Measurements from ENCODE around the gene PODNL1.

Gene PODNL1, protein sequence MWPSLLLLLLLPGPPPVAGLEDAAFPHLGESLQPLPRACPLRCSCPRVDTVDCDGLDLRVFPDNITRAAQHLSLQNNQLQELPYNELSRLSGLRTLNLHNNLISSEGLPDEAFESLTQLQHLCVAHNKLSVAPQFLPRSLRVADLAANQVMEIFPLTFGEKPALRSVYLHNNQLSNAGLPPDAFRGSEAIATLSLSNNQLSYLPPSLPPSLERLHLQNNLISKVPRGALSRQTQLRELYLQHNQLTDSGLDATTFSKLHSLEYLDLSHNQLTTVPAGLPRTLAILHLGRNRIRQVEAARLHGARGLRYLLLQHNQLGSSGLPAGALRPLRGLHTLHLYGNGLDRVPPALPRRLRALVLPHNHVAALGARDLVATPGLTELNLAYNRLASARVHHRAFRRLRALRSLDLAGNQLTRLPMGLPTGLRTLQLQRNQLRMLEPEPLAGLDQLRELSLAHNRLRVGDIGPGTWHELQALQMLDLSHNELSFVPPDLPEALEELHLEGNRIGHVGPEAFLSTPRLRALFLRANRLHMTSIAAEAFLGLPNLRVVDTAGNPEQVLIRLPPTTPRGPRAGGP

DNA sequence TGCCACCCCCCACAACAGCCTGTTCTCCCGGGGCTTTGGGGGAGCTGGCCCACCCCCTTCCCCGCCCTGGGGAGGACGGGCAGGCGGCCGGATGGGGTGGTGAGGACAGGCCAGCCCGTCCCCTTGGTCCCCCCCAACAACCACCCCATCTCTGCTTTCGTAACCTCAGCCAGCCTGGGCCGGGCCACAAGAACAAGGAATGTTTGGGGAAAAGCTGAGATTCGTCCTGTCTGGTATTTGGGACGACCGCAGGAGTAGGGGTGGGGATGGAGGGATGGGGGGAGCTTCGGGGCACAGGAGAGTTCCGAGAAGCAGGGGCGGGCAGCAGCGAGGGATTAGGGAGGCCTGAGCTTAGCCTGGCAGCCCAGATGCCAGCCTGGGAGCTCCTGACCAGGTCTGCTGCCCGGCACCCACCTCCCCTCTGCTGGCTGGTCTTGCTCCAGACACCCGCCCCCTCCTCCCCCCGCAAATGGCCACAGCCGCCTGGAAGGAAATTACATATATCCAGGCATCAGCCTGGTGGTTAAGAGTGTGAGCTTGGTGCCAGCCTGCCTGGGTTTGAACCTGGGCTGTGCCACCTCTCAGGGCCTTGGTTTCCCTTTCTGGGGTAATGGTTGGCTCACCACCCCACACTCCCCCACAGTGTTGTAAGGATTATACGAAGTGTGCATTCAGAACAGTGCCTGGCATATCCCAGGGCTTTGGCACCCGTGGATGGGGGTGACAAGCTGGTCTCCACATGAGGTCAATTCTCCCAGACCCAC, at the start of gene PODNL1:
PODNL1 (minus strand) TSS at position 117 of the 764 bp plus-strand sequence. CDS start 236 bp downstream, outside the sequence.
- no peak for DNase-seq

- no peak for DNase-seq
These were observed 49.1 kb upstream of the PODNL1 start for GRCh38 chr19:13987101-13987890.

- peak; percentile 88 for DNase-seq
These were observed 48.2 kb upstream of the PODNL1 start for GRCh38 chr19:13986348-13986904.

- DNase-seq, result peak; percentile 88
These were observed 47.6 kb upstream of the PODNL1 start for GRCh38 chr19:13985771-13986347.

- DNase-seq, result peak; percentile 48
These were observed 46.9 kb upstream of the PODNL1 start for GRCh38 chr19:13984875-13985741.

- DNase-seq, result peak; percentile 65
These were observed 46.0 kb upstream of the PODNL1 start for GRCh38 chr19:13984186-13984585.

DNA sequence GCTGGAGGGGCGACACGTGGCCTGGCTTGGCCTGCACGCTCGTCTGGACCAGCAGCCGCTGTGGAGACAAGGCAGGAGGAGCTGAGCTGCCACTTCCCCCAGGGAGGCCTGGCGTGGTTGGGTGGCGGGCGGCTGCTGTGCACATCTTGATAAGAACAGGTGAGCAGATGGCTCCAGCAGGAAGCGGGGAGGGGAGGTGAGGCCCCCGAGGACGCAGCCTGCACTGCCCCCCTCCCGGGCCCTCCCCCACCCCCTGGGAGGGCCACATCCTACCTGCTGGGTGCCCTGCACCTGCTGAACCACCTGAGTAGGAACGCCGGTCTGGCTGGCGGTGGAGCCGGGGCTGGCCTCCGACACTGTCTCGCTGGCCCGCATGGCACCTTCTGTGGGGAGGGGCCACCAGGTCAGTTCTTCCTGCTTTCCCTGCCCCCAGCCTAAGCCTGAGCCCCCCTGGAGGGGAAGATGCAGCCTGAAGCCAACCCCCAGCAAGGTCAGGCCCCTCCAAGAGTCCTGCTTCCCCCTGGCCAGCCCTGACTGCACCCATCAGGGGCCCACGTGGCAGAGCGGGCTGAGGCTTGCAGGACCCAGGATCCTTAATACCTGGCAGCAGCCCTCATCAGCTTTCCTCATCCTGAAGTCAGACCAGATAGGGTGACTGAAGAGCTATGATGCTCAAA, 45.1 kb upstream of the PODNL1 start:
- peak; percentile 94 for DNase-seq

GRCh38 chr19:13982773-13983172, 44.6 kb upstream of the PODNL1 start:
- no peak for DNase-seq

DNA sequence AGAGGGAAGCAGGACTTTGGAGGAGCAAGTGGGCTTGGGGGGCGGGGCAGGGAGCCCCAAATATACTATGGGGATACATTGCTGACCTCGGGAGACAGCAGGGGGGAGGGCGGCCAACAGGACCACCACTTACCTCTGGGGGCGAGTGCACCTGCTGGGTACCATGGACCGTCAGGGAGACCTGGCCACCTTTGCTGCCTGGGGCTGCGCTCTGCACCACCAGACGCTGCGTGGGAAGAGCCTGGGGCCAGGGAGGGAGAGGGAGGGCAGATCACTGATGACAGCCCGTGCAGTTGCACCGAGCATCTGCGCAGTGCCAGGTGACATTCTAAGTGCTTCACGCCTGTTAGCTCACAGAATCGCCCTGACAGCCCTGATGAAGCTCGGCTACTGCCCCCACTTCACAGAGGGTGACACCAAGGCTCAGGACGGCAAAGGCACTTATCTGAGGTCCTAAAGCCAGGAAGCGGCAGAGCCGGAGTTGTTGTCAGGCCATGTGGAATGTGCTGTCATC, 43.8 kb upstream of the PODNL1 start:
- peak; percentile 90 for DNase-seq

DNA sequence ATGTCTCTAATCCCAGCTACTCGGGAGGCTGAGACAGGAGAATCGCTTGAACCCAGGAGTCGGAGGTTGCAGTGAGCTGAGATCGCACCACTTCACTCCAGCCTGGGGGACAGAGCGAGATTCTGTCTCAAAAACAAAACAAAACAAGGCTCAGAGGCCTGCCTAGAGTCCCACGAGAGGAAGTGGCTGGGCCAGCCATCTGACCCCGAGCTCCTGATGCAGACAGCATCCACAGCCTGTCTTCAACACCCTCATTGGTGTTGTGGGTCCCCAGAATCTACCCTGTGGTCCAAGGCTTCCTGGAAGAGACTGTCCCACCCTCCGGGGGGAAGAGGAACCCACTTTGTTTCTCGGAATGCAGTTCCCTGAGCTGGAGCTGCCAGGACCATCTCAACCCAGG, 43.2 kb upstream of the PODNL1 start:
- DNase-seq, result no peak

- no peak for DNase-seq
These were observed 42.8 kb upstream of the PODNL1 start for GRCh38 chr19:13981021-13981420.

- no peak for DNase-seq
These were observed 42.1 kb upstream of the PODNL1 start for GRCh38 chr19:13980340-13980739.

DNA sequence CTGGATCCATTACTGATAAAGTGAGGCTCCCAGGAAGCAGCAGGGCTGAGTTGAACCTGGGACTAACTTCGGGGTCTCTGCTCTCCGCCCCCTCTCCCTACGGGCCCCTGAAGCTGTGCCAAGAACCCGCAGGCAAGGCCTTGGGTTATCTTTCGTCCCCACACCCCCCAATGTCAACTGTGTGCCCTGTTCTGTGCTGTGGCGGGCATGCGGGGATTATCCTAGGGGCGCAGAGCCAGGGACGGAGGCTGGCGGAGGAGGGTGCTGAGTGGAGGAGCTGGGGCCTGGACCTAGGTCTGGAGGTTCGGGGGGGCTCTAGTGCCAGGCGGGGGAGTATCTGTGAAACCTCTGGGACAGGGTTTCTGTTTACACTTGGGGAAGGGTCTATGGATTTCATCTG, 41.5 kb upstream of the PODNL1 start:
- no peak for DNase-seq

DNA sequence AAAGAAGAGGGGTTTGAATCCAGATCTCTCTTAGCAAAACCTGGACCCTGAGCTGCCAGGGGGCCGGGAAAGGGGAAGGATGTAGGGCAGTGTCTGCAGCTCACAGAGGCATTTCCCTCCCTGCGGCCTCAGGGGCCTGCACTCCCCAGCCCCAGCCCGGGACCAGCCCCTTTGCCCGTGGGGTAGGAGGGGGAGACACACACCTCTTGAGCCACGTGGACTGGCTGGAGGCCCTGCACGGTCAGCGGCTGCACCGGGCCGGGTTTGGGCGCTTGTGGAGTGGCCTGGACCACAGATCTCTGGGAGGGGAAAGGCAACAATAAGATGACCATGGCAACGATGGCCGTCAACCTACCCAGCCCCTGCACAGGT, 41.0 kb upstream of the PODNL1 start:
- no peak for DNase-seq

- peak; percentile 80 for DNase-seq
These were observed 40.4 kb upstream of the PODNL1 start for GRCh38 chr19:13978351-13979243.

DNA sequence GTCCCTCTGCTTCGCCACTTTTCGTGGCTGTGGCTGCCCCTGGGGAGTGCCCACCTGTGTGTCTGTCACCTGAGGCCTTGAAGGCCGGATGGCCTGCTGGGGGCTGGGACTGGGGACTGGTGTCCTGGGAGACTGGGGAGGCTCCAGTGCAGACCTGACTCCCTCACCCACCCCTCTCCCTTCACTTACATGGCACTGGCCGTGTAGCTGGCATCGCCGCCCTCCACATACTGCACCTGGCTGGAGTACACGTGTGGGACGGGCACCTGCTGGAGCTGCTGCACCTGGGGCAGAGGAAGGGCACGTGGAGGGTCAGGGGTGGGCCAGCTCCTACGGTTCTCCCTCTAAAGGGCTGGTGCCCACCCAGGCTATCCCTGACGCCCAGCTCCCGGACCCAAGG, 39.6 kb upstream of the PODNL1 start:
- DNase-seq, result no peak

DNA sequence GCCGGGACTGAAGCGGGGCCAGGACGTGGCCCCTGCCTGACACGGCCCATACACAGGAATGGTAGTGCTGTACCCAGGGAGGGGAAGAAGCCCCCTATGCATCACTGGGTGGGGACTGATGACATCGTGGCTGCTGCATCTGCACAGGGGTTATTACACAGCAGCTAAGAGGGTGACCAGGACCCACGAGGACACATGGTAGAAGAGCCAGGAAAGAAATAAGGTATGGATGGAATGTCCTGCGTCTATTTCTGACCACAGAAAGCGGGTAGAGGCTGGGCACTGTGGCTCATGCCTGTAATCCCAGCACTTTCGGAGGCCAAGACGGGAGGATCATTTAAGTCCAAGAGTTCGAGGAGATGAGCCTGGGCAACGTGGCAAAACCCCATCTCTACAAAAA, 38.2 kb upstream of the PODNL1 start:
- no peak for DNase-seq

DNA sequence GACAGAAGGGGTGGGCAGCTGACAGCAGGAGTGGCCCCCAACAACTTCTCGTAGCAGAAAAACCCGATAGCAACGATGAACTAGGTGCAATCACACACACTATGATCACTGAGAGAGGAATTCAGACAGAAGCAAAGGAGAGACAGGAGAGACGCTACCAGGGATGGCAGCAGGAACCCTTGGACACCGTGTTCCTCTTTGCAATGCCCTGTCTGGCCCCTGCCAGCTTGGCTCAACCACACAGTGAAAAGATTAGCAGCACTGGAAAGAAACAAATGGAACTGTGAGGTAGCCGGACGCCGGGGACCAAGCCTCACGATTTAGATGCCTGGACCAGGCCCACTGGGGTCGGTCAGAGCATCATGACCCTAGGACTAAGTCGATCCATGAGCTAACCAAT, 37.7 kb upstream of the PODNL1 start:
- no peak for DNase-seq

DNA sequence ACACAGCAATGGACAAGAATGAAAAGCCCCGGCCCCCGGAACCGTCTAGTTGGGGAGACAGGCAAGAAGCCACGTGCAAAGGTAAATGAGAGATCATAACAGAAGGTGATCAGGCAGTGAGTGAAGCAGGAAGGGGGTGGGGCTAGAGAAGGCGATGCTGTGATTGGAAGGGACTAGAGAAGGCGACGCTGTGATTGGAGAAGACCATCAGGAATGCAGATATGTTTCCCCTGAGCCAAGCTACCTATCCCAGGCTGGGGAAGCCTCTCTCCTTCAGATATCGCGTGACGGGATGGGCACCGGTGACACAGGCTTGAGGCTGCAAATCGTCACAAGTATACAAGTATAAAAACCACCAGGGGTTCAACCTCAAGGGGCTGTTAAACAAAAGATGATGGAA, 35.9 kb upstream of the PODNL1 start:
- peak; percentile 99 for DNase-seq

Measured in NCI-H2171 treated with DMSO at 0.1 percent for 48 hours (cell line).